Measurements from ENCODE around the gene GPX4.

GRCh38 chr19:1106841-1107660 lies 3.3 kb downstream of the GPX4 start:
- TF ChIP-seq CTCF (IDR thresholded peaks at IDR 0.05) (no peak), POLR2A (IDR thresholded peaks at IDR 0.05) (no peak)

Data from body of pancreas (tissue), 4 donors.